Peyer's patch (tissue), 4 donors: ENCODE data around the gene SCAMP3.

Experiments used
- POLR2A ChIP-seq, 2 donors: fragments of 450-650 bp; IDR thresholded peaks; one replicate each; pipeline ENCODE4 v1.5.1; 2017; ENCODE audit warnings: antibody characterized with exemption in 2 of 2, mild to moderate bottlenecking in 2 of 2, moderate library complexity in 2 of 2
- TF ChIP-seq, protein P1 (sequence below), 6 experiments: fragments of 450-650 bp in 4 of 6; fragments of 200-600 bp in 2 of 6; sonication (generic) in 1 of 6; IDR thresholded peaks; one replicate each; pipeline ENCODE4 v1.5.1; 2017 to 2019; ENCODE audit warnings: antibody characterized with exemption in 6 of 6, mild to moderate bottlenecking in 3 of 6, moderate library complexity in 1 of 6

GRCh38 chr1:155219592-155220031 lies 42.5 kb downstream of the SCAMP3 start:
- TF ChIP-seq, protein P1, sequence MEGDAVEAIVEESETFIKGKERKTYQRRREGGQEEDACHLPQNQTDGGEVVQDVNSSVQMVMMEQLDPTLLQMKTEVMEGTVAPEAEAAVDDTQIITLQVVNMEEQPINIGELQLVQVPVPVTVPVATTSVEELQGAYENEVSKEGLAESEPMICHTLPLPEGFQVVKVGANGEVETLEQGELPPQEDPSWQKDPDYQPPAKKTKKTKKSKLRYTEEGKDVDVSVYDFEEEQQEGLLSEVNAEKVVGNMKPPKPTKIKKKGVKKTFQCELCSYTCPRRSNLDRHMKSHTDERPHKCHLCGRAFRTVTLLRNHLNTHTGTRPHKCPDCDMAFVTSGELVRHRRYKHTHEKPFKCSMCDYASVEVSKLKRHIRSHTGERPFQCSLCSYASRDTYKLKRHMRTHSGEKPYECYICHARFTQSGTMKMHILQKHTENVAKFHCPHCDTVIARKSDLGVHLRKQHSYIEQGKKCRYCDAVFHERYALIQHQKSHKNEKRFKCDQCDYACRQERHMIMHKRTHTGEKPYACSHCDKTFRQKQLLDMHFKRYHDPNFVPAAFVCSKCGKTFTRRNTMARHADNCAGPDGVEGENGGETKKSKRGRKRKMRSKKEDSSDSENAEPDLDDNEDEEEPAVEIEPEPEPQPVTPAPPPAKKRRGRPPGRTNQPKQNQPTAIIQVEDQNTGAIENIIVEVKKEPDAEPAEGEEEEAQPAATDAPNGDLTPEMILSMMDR (IDR thresholded peaks at IDR 0.05), result no peak
- TF ChIP-seq POLR2A (IDR thresholded peaks at IDR 0.05), result no peak
